ENCODE results near the gene SNURF. TPM values are rescaled to one million over a fixed set of nuclear protein-coding genes. Genes with fewer than 3 reads are reported as not detected.
A peak's percentile ranks its signal among the peaks of the same experiment; 100 is the strongest.

The SNURF gene
- total RNA-seq, 2 donors from 2014 or later: 21.8 to 27.2 TPM

DNA sequence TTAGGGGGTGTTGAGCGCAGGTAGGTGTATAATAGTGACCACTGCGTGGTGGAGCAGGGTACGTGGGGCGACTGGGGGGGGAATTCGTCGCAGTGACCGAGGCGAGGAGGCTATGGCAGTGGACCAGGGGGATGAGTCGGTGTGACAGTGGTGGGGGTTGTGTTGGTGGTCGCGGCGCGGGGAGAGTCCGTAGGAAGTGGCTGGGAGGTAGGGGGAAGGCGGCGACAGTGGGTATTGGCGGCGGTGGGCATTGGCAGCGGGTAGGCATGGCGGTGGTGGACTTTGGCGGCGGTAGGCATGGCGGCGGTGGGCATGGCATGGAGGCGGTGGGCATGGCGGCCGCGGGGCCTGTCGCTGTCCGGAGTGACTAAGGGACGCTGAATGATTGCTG, 739 bp downstream of the SNURF start:
- Histone ChIP-seq H3K27ac (ENCODE audit: low read depth, low read length) (peak overlapping the region; percentile 88), H3K9ac (ENCODE audit: extremely low read depth, low read length, poor library complexity, severe bottlenecking) (peak overlapping the region; percentile 92), H3K9me3 (ENCODE audit: control insufficient read depth, low read length) (peaks cover 27% of the 10 kb centered on the region), H3K36me3 (ENCODE audit: control insufficient read depth, insufficient read depth, low read length) (peaks cover 18% of the 10 kb centered on the region), H3K27me3 (ENCODE audit: control insufficient read depth, insufficient read depth, low read length, poor library complexity, severe bottlenecking) (no peaks in the 10 kb centered on the region), H3K4me1 (ENCODE audit: control insufficient read depth, insufficient read depth, low read length) (no peaks in the 10 kb centered on the region), H3K4me3 (ENCODE audit: low read length) (peak overlapping the region; percentile 90)
- TF ChIP-seq, protein P1, sequence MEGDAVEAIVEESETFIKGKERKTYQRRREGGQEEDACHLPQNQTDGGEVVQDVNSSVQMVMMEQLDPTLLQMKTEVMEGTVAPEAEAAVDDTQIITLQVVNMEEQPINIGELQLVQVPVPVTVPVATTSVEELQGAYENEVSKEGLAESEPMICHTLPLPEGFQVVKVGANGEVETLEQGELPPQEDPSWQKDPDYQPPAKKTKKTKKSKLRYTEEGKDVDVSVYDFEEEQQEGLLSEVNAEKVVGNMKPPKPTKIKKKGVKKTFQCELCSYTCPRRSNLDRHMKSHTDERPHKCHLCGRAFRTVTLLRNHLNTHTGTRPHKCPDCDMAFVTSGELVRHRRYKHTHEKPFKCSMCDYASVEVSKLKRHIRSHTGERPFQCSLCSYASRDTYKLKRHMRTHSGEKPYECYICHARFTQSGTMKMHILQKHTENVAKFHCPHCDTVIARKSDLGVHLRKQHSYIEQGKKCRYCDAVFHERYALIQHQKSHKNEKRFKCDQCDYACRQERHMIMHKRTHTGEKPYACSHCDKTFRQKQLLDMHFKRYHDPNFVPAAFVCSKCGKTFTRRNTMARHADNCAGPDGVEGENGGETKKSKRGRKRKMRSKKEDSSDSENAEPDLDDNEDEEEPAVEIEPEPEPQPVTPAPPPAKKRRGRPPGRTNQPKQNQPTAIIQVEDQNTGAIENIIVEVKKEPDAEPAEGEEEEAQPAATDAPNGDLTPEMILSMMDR (conservative IDR thresholded peaks at IDR 0.05): no peak
- DNase-seq: no peak
- WGBS, 2 experiments (ENCODE audit: insufficient coverage in 1 of 2, insufficient read length in 1 of 2): 39 to 57% methylated on average over 15 to 31 of the region's 31 CpGs
- Mint-ChIP-seq H3K4me3 (peak overlapping the region; percentile 96), H3K36me3 (ENCODE audit: low read depth) (peaks cover 15% of the 10 kb centered on the region), H3K9me3 (peaks cover 55% of the 10 kb centered on the region), H3K4me1 (peaks cover 20% of the 10 kb centered on the region), H3K27me3 (ENCODE audit: insufficient read depth) (no peaks in the 10 kb centered on the region), H3K27ac (peak overlapping the region; percentile 91)

DNA sequence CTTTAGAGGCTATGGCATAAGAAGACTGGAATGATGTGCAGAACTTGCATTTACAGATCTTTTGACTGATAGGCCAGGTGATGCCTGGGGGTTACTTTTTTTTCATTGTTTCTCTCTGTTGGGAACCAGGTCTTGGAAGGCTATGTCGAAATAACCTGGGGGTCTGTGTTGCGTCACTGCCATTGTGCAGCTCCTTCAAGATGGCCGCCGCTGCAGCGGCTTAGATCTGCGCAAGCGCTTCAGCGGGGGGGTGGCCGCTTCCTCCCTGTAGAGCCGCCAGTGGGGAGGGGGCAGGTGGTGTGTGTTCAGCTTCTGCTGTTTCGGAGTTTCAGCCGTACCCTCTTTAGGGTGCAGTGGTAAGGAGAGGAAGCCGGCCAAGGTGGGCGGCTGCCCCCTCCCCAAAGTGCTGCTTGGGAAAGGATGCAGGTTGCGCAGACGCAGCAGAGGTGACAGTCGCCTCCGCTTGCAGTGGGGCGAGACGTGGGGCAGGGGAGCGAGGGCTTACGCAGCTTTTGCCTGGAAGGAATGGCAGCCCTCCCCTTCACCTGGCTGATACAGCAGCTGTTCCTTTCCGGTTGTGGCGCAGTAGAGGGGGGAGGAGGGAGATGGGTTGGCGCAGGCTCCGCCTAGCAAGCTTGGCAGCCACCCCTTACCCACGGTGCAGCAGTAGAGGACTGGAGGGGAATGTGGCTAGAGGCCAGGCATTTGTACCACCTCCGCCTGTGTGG, 1.5 kb downstream of the SNURF start:
- 45 to 49% methylated on average over 6 to 28 of the region's 28 CpGs for WGBS, 2 experiments (ENCODE audit: insufficient coverage in 1 of 2, insufficient read length in 1 of 2)
- Histone ChIP-seq H3K27ac (ENCODE audit: low read depth, low read length) (peak overlapping the region; percentile 88), H3K9ac (ENCODE audit: extremely low read depth, low read length, poor library complexity, severe bottlenecking) (peak overlapping the region; percentile 92), H3K27me3 (ENCODE audit: control insufficient read depth, insufficient read depth, low read length, poor library complexity, severe bottlenecking) (no peaks in the 10 kb centered on the region), H3K4me3 (ENCODE audit: low read length) (peak overlapping the region; percentile 90), H3K9me3 (ENCODE audit: control insufficient read depth, low read length) (peaks cover 35% of the 10 kb centered on the region), H3K36me3 (ENCODE audit: control insufficient read depth, insufficient read depth, low read length) (peaks cover 24% of the 10 kb centered on the region), H3K4me1 (ENCODE audit: control insufficient read depth, insufficient read depth, low read length) (no peaks in the 10 kb centered on the region)
- H3K27ac Mint-ChIP-seq: peak overlapping the region; percentile 91
- peak overlapping the region; percentile 96 for H3K4me3 Mint-ChIP-seq
- H3K4me1 Mint-ChIP-seq: peaks cover 19% of the 10 kb centered on the region
- peaks cover 16% of the 10 kb centered on the region for H3K36me3 Mint-ChIP-seq (ENCODE audit: low read depth)
- TF ChIP-seq, protein P1 (conservative IDR thresholded peaks at IDR 0.05): no peak
- H3K27me3 Mint-ChIP-seq (ENCODE audit: insufficient read depth): no peaks in the 10 kb centered on the region
- peak; percentile 88 for DNase-seq
- H3K9me3 Mint-ChIP-seq: peaks cover 50% of the 10 kb centered on the region

DNA sequence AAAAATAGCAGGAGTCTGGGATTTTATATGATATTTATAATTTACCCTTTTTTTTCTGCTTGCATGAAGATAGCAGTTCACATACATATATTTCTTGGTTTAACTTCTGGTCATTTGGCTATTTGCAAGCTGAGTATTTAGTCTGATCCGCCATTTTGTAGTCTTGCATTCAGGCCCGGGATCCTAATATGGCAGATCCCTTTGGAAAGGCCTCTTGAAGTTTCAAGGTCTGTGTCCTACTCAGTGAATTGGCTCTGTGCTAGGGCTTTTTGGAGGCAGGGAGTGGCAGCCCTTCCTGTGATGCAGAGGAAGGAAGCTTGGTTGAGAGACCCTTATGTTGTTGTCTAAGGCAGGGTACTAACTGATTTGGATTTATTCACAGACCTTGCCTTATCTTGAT, 2.9 kb downstream of the SNURF start:
- Mint-ChIP-seq H3K4me1 (peaks cover 18% of the 10 kb centered on the region), H3K36me3 (ENCODE audit: low read depth) (peaks cover 19% of the 10 kb centered on the region), H3K27ac (peak overlapping the region; percentile 85)

More for the DNA sequence above, 2.9 kb downstream of the SNURF start:
- 40 to 66% methylated on average over 1 to 2 of the region's 2 CpGs for WGBS, 2 experiments (ENCODE audit: insufficient coverage in 1 of 2, insufficient read length in 1 of 2)
- H3K9me3 Mint-ChIP-seq: peaks cover 45% of the 10 kb centered on the region
- Histone ChIP-seq H3K27me3 (ENCODE audit: control insufficient read depth, insufficient read depth, low read length, poor library complexity, severe bottlenecking) (no peaks in the 10 kb centered on the region), H3K9ac (ENCODE audit: extremely low read depth, low read length, poor library complexity, severe bottlenecking) (peak overlapping the region; percentile 92), H3K27ac (ENCODE audit: low read depth, low read length) (no peak overlapping the region), H3K4me3 (ENCODE audit: low read length) (peak overlapping the region; percentile 90), H3K36me3 (ENCODE audit: control insufficient read depth, insufficient read depth, low read length) (peaks cover 37% of the 10 kb centered on the region), H3K4me1 (ENCODE audit: control insufficient read depth, insufficient read depth, low read length) (no peaks in the 10 kb centered on the region), H3K9me3 (ENCODE audit: control insufficient read depth, low read length) (peaks cover 42% of the 10 kb centered on the region)
- no peak for DNase-seq
- peak overlapping the region; percentile 96 for H3K4me3 Mint-ChIP-seq
- TF ChIP-seq, protein P1 (conservative IDR thresholded peaks at IDR 0.05): no peak
- H3K27me3 Mint-ChIP-seq (ENCODE audit: insufficient read depth): no peaks in the 10 kb centered on the region

All from endodermal cell (in vitro differentiated cells).